Stimulated activated CD4-positive, alpha-beta T cell treated with anti-CD3 and anti-CD28 coated beads, TNF-alpha, amount 100 ng/mL, for 24 hours (primary cell): ENCODE results near the gene SIGMAR1.
"Not testable (repeated sequence)": the region's sequence is repeated elsewhere in the genome, so short reads cannot be mapped to it uniquely, and the experiment has no call there.

Experiments used
- DNase-seq, 3 experiments: peaks; one replicate each; pipeline ENCODE4 v3.0.0-alpha.2; 2020; ENCODE audit warnings: low read depth in 3 of 3

Gene SIGMAR1

GRCh38 chr9:34654323-34655051 is 16.9 kb upstream of the SIGMAR1 start:
- no peak for DNase-seq

DNA sequence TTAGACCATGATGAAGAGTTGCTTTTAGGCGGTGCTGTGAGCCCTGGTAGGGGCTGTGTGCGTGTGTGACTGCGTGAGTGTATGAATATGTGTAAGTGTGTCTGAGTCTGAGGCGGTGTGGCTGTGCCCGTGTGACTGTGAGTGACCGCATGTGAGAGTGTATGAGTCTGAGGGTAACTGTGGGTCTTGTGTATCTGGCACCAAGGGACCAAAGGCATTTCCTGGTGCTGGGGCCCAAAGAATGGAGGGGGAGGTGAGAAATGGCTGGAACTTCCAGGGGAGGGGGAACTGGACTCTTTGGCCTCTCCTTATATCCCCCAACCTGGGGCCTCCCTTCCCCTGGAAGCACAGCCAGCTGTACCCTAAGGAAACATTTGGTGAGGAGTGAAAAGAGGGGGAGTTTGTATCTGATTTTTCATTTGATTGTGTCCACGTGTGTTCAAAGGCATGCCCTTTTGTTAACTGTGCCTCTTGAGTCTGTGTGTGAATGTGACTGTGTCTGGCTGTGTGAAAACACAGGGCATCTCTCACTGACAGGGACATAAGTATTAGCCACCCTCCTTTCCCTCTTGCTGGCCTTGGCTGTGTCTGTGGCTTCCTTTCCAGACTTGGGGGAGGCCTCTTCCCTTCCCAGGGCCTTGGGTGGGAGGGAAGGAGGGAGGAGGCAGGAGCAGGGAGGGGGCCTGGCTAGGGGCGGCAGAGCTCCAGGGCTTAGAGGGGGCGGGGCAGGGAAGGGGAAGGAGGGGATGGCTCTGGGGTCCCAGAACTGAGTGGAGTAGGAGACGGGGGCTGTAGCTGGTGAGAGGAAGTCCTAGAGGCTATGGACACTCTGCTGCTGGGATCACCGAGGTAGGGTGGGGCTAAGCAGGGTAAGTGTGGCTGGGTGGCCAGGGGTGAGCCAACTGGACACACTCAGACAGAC is 15.8 kb upstream of the SIGMAR1 start:
- DNase-seq: no peak

DNA sequence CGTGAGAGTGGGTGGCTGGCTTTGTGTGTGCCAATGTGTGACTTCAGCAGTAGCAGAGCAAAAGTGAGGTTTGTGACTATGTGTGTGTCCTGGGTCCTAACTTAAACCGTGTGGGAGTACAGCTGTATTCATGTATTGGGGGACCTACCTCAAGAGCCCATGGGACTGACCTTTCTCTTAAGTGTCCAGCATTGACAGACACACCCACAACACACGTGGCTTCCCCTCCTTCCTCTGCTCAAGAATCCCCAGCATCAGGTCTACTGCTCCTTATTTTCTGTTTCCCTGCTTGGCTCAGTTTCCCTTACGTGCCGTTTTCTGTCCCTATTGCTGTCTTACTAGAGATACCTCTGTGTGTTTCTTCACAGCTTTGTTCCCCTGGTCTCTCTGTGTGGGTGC is 15.0 kb upstream of the SIGMAR1 start:
- no peak for DNase-seq

- DNase-seq: peak in 1 of 3 experiments; percentile 67
Measured at GRCh38 chr9:34651876-34652601, 14.5 kb upstream of the SIGMAR1 start, which contains the start of gene IL11RA. TSS of gene IL11RA (plus strand) at chr9:34652185. CDS start at chr9:34655218, 3,033 bp downstream.

DNA sequence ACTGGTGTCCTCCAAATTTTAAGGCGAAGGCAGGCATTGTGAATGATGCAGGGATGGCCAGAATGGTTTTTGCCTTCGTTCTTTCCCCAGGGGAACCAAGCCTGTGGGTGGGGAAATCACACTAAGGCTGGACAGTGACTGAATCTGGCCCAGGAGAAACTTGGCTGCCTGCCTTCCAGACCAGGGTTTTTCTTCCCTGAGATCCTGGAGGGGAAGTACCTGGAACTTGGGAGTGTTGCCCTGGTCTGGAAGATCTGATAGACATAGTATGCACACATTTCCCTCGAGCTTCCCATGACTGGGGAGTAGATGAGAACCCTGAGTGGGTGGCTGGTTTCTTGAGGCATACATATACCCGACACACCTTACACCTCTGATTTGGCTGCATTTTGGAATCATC is 13.7 kb upstream of the SIGMAR1 start:
- no peak for DNase-seq

DNA sequence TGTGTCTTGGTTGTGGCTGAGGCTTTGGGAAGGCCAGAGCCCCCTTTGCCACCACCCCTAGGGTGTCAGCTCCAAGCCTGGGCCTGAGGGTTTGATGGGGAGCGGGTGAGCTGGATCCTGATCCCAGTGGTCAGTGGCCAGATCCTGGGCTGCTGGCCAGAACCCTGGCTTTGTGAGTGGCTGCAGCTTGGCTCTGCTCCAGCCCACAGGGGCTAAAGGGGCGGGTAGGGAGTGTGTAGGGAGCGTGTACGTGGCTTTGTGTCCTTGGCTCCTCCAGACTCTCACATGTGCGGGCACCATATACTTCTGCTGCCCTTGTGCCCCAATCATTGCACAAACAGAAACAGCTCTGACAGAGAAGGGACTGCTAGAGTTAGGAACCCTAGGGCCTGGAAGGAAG is 13.2 kb upstream of the SIGMAR1 start:
- no peak for DNase-seq

DNA sequence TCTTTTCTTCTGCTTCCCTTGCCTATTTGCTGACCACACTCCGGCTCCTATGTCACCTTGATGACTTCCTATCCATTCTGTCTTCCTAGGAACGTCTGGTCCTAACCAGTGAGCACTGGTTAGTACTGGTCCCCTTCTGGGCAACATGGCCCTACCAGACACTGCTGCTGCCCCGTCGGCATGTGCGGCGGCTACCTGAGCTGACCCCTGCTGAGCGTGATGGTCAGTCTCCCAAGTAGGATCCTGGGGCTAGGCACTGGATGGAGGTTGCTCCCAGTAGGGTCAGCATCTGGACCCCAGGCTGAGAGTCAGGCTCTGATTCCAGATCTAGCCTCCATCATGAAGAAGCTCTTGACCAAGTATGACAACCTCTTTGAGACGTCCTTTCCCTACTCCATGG is 11.1 kb upstream of the SIGMAR1 start:
- DNase-seq: no peak

DNA sequence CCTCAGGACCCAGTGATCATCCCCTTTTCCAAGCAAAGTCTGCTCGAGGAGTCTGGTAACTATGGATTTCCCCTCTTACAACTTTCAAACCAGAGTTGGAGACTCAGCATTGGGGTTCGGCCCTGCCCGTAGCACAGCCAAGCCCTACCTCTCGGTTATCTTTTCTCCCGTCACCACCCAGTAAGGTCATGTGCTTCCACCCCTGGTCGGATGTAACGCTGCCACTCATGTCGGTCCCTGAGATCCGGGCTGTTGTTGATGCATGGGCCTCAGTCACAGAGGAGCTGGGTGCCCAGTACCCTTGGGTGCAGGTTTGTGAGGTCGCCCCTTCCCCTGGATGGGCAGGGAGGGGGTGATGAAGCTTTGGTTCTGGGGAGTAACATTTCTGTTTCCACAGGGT is 10.1 kb upstream of the SIGMAR1 start:
- DNase-seq: no peak

- DNase-seq: no peak
Measured at GRCh38 chr9:34647084-34647403, 9.5 kb upstream of the SIGMAR1 start.

GRCh38 chr9:34646211-34647083 is 8.9 kb upstream of the SIGMAR1 start, which contains the start of gene GALT:
TSS of gene GALT (plus strand) at chr9:34646675. CDS start at chr9:34646705, 30 bp downstream.
- DNase-seq: peak; percentile 93 to 99 (median 96)

DNA sequence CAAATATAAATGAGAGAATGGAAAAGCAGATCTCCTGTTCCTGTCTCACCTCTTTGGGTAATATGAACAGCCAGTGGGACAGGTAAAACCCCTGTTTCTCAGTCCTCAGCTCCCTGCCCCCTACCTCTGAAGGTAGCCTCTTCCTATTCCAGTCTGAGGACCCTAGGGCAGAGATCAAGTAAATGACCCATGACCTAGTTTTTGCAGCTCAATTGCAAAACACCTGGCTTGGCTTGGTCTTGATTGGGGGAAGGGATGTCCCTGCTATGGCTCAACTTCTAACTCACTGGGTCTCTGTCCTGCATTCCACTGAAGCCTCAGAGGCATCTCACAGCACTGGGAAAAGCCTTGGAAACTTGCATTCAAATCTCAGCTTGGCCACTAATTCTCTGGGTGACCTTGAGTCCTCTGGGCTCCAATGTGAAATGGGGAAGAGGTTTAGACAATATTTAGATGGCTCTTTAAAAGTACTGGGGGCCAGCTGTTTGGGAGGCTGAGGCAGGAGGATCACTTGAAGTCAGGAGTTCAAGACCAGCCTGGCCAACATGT is 7.3 kb upstream of the SIGMAR1 start:
- no peak for DNase-seq

GRCh38 chr9:34642679-34643078 is 5.1 kb upstream of the SIGMAR1 start:
- DNase-seq: no peak

GRCh38 chr9:34639322-34639721 is 1.7 kb upstream of the SIGMAR1 start:
- not testable (repeated sequence) for DNase-seq

GRCh38 chr9:34638138-34638445 is 505 bp upstream of the SIGMAR1 start:
- DNase-seq: no peak

GRCh38 chr9:34636791-34637355 is 714 bp downstream of the SIGMAR1 start:
- no peak for DNase-seq

GRCh38 chr9:34635556-34635955 is 2.0 kb downstream of the SIGMAR1 start:
- DNase-seq: no peak

DNA sequence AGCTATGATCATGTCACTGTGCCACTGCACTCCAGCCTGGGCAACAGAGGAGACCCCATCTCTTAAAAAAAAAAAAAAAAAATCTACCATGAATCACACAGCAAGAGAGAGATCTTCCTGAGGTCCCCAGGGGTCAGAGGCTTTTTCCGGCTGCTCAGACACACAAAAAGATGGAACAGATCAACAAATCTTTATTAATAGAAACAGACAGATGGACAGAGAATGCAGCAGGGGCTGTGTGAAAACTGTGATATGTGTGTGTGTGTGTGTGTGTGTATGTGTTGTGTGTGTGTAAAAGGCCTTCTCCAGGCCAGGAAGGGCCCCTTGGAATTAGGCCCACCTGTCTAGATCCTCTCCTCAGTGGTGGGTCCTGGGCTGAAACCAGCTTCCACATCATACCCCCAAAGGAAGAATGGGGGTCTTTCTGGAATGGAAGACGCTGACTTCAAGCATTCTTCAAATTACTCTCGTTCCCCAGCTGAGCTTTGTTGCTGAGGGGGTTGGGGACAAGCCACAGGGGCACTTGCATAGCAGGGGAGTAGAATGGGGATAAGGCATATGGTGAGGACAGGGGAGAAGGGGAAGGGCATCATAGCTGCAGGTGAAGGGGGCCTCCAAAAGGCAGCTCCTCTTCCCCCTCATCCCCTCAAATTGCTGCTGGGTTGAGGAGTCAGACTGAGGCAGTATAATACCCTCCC is 2.9 kb downstream of the SIGMAR1 start:
- DNase-seq: no peak

DNA sequence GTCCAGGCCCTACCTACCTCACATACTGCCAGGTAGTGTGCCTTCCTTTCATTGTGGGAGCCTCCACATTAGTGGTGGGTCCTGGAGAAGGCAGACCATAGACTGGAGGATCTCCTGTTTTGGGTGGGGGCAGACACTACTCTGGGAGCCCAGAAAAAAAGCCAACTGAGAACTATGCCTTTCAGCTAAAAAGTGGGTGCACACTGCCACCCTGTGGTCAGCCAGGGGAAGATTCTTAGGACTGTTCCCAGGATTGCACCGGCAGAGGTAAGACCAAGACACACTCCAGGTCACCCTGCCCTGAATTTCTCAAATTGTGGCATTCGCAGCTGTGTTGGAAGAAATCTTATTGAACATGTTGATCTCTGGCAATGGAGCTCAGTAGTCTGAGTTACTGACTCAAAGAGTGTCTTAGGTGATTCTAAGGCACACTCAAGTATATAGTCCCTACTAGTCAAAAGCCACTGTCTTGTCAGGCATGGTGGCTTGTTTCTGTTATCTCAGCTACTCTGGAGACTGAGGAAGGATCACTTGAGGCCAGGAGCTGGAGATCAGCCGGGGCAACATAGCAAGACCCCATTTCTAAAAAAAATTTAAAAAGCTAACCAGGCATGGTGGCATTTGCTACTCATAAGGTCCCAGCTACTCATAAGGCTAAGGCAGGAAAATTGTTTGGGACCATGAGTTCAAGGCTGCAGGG is 3.6 kb downstream of the SIGMAR1 start:
- peak in 2 of 3 experiments; percentile 54 to 65 for DNase-seq

- no peak for DNase-seq
Measured at GRCh38 chr9:34633166-34633565, 4.4 kb downstream of the SIGMAR1 start.
